Measurements from ENCODE around the gene TTC4.
"Not testable (repeated sequence)": the region's sequence is repeated elsewhere in the genome, so short reads cannot be mapped to it uniquely, and the experiment has no call there.

The TTC4 gene

DNA sequence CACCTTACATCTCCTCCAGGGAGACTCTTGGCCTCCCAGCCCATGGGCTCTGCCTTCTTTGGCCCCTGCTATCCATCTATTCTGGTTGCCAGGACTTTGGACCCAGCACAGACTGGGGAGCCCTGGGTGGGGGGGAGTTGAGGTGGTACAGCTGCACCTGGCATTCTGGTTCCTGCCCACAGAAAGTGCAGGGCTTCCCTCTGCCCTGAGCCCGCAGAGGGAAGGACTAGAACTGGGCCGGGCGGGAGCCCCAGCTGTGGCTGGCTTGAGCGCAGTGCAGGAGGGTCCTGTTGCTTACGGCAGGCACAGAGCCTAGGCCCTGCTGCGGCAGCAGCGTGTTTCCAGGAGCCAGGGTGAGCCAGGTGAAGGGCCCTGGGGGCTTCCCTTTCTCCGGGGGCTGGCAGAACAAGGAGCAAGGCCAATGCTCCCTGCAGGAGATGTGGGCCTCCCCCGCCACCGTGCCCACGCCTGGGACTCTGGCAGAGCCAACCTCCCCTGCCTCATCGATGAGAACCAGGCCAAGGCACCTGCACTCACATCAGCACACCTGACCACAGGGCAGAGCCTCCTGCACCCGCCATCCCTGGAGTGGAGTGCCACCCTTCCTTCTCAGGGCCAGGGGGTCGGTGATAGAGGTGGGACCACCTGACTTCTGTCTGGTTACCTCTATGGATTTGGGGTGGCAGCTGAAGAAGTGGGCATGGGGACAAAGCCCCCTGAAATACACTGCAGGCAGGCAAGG is 32.6 kb downstream of the TTC4 start:
- no peak for DNase-seq (ENCODE audit: low read depth)

DNA sequence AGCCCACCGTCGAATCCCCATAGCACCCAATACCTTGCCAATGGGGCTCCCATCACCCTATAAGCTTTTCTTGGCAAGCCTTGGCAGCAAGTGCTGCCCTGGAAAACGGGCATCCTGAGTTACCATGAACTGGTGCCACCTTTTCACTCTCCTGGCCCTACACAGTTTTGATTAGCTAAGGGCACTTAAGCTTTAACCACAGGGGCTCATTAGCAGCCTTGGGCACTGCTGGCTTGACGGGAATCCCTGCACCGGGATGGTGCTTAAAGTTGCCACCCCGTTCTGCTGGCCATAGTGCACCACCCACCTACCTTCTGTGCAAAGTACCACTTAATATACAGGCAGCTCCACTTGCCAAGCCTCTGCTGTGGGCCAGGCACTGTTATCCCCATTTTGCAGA is 34.9 kb downstream of the TTC4 start:
- DNase-seq (ENCODE audit: low read depth), result no peak

DNA sequence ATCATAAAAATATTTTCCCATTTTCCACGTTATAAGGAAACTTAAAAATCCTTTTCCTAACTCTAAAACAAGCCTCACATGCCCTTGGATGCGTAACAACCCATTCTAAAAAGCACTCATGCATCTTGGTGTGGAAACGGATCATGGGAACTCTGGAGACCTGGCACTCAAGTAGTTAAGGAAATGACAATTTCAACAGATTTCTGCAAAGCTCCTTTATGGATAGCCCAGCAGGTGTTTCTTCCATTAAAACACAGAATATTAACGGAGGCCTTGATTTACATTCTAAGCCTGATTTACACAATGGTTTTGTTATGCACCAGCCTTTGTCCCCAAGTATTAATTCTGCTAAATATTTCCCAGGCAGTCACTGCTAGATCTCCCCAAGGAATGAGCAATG is 35.8 kb downstream of the TTC4 start:
- DNase-seq (ENCODE audit: low read depth), result no peak

DNA sequence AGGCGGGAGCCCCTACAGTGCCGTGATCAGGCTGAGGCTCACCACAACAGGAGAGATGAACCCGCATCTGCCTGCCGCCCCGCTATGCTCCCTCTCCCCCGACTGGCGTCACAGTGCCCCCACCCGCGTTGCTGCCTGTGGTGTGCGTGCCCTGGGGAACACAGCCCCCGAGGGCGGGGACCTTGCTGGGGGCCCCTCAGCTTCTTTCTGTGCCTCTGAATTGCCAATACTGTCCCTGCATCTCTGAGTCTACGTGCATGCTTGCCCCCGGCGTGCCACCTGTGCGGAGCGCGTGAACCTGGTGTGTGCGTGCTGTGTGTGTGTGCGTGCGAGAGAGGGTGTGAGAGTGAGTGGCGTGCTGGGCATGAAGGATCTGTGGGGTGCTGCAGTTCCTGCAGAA is 38.4 kb downstream of the TTC4 start:
- no peak for DNase-seq (ENCODE audit: low read depth)

DNA sequence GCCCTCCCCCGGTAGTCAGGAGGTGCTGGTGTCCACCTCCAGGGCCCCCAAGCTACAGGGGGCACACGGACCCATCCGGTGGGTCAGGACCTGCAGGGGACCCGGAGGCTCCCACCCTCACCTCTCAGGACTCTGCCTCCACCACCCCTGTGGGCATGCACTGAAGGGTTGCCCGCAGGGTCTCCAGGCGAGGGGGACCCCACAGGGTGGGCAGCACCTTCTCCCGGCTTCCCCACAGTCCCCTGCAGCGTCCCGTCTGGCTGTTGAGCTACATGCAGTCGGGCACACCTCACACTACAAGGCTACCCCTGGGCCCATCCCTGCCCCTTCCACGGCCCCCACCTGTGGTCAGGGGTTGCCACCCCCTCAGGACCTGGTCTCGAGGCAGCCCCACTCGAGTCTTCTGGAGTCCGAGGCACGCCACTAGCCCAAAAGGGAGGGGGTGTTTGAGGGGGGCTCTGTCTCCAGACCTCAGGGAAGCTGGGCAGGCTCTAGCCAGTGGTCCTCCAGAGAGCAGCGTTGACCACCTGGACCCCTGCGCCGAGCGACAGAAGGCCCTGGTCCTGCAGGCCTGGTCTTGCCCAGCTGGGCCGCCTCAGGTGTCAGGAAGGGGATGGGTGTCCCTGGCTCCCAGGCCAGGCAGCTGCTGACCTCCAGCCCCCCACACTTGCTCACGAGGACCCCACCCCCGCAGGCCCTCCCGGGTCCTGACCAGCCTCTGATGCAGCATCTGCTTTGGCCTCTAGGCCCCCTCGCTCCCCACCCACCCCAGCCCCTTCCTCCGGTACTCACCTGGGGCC is 39.0 kb downstream of the TTC4 start:
- DNase-seq (ENCODE audit: low read depth), result no peak

DNA sequence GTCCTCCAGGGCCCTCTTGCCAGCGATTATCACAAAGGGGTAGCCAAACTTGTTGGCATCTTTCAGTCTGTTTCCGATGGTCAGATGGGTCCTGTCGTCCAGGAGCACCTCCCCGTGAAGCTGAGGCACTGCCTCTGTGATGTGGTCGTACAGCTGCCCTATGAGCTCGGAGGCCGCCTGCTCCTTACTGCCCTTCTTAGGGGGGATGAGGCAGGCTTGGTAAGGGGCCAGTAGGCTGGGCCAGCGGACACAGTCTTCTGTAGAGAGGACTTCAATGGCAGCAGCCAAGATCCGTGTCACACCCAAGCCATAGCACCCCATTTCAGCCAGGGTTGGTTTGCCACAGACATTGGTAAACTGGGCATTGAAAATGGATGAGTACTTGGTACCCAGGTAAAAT is 42.2 kb downstream of the TTC4 start:
- no peak for DNase-seq (ENCODE audit: low read depth)

DNA sequence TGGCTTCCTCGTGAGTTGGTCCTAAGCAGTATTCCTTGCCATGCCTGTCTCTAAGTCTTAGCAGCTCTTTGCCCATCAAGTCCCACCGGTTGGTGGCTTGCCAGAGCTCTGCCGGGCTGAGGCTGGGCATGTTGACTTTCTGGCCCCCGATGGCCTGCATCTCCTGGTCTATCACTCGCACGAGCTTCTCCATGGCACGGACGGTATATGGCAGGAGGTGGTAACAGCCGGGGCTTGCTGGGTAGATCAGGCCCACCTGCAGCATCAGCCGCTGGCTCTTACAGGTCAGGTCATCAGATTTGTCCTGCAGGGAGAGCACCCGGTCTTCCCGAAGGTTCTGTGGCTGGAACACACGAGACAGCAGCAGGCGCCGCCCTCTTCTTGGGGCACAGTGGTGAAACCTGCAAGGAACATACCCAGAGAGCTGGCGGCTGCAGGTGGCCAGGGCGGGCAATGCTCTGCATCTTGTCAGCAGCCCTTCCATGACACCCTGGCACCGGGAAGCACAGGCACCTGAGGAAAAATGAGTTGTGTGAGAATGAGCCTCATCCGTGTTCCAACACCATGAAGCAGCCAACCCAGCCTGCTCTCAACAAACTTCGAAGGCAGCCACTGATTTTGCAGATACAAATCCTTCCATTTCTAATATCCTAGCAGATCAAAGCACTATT is 43.2 kb downstream of the TTC4 start:
- DNase-seq (ENCODE audit: low read depth), result no peak

DNA sequence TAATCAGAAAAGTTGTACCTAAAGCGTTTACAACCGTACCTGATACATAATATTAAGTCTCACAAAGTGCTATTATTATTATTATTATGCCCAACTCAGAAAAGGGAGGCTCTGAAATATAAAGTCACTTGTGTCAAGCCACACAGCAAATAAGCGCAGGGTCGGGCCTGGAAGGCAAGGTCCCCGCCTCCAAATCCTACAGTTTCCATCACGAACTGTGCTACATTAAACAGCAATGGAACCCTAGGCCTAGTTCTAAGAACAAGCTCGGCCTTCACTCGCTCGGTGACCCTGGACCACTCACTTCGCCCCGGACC is 48.1 kb downstream of the TTC4 start:
- DNase-seq (ENCODE audit: low read depth), result no peak

DNA sequence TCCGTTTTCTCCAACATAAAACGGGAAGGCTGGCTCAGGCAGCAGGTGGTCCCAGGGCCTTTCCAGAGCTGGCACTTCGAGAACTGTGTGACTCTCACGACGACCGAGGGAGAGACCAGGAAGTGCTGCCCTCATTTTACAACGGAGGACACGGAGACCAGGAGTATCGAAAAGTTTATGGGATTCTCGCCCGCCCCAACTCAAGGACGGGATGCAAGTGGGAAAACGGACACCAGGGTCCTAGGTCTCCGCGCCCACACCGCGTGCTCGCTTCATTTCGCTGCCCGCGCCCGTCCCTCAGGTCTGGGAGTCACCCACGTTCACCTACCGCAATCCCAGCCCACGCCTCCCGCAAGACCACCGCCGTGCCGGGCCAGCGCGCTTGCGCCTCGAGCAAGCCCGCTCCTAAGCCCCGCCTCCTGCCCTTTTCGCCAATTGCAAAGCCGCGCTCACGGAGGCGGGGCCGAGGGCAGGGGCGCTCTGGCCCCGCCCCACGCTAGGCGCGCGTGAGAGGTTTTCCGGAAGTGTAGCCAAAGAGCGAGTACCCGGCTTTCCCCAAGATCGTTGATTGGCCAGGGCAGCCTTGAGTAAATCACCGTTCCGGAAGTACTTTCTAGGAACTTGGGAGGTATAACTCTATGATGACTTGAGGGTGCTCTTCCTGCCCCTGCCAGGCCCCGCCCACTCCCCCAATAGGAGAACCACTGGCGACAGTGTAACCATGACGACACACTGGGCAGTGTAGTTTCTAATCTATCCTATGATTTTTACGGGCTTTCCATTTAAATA is 48.7 kb downstream of the TTC4 start, which contains the start of gene PARS2:
Gene PARS2, minus strand, starts transcription at position 391 of the 789 bp plus-strand sequence. CDS start 5,362 bp downstream, outside the sequence.
- peak; percentile 99 for DNase-seq (ENCODE audit: low read depth)

DNA sequence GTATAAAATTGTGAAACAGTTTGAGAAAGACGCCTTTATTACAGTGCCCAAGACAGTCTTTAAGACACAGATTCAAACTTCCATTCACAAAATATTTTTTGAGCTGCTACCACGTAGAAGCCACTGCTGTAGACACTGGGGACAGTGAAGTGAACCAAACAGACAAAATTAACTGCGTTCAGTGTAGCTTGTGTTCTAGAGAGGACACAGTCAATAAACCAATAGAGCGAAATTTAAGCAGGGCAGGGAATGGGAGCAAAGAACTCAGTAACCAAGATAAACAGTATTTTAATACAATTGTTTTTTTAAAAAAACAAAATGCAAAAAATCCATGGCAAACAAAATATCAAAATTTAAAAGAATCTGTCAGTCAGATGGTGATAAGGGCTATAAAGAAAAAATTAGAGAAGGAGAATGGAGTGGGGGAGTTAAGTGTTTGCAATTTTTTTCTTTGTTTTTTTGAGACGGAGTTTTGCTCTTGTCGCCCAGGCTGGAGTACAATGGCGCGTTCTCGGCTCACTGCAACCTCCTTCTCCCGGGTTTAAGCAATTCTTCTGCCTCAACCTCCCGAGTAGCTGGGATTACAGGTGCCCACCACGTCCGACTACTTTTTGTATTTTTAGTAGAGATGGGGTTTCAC is 49.4 kb downstream of the TTC4 start:
- no peak for DNase-seq (ENCODE audit: low read depth)

DNA sequence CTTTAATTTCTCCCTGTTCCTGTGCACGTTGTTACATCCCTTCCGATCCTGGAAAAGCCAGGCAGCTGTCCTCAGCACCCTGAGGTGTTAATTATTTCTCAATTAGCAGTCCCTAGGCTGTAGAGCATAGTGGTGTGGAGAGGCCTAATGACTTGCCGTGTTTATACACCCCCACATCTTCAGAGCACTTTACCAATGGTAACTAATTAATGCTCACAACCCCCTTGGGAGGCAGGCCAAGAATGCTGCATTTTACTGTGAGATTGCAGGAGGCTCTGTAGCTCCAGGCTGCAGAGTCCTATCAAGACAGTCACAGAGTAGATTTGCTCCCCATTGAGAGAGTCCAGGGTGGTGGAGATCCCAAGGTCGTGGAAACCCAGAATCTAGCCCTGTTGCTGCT is 51.1 kb downstream of the TTC4 start:
- DNase-seq (ENCODE audit: low read depth), result no peak

DNA sequence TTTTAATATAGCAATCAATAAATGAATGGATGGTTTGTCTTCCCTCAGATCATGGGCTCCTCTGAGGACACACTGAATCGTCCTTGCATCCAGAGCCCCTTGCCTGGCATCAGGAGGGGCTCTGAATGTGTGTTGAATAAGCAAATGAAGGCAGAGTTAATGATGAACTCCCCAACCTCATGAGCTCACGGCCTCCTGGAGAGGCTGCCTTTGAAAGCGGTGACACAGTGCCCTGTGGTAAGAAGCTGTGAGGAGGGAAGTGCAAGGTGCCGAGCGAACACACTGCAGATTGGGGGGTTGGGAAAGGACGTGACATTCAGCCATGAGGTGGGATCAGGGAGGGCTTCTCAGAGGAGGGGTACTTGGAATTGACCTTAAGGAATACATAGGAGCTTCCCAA is 51.9 kb downstream of the TTC4 start:
- no peak for DNase-seq (ENCODE audit: low read depth)

DNA sequence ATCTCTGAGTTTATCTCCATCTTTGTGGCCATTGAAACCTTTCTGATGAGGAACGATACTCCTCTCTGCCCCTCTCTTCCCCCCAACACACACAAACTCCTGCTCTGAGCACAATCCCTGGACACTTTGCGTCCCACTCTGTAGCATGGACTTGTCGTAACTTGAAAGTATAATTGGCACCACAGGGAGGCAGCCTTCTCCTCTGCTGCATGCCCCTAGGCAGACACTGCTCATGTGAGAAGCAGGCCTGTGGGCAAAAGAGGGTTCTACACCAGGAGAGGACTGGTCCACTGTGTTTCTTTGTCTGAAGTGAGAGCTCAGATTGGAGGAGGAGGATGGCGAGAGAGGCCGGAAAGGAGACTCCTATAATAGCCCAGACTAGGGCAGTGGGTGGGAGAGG is 52.4 kb downstream of the TTC4 start:
- no peak for DNase-seq (ENCODE audit: low read depth)

DNA sequence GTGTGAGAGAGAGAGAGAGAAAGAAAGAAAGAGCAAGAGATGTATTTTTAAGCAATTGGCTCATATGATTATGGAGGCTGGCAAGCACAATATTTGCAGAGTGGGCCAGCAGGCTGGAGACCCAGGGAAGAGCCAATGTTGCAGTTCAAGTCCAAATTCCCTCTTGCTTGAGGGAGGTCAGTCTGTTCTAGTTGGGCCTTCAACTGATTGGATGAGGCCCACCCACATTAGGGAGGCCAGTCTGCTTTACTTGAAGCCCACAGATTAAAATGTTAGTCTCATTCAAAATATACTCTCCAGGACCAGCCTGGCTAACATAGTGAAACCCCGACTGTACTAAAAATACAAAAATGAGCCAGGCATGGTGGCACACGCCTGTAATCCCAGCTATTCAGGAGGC is 57.3 kb downstream of the TTC4 start:
- no peak for DNase-seq (ENCODE audit: low read depth)

DNA sequence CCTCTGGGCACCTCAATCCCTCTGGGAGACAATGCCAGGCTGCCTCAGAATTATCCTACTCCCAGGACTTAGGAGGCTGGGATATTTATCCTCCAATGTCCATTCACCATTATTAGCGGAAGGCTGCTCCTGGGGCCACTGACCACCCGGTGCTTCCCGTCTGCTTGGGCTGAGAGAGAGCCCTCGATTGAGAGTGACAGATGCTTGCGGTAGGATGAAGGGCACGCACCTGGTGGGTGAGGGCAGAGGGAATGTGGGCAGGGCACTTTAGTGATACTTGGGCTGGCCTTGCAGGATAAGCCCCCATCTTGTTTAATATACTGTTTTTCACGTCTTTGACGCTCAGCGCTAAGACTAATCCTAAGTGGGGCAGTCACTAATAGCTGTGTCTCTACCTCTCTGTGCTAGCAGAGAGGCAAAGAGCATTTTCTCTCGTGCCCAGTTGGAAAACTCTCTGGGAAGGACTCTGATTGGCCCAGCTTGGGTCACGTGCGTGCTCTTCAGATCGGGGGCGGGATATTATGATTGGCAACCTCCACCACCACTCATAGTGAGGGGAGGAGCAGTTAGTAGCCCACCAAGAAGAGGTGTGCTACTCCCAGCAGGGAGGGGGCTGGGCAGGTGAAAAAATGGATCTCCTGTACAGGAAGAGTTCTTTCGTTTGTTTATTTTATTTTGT is 59.3 kb downstream of the TTC4 start:
- no peak for DNase-seq (ENCODE audit: low read depth)

DNA sequence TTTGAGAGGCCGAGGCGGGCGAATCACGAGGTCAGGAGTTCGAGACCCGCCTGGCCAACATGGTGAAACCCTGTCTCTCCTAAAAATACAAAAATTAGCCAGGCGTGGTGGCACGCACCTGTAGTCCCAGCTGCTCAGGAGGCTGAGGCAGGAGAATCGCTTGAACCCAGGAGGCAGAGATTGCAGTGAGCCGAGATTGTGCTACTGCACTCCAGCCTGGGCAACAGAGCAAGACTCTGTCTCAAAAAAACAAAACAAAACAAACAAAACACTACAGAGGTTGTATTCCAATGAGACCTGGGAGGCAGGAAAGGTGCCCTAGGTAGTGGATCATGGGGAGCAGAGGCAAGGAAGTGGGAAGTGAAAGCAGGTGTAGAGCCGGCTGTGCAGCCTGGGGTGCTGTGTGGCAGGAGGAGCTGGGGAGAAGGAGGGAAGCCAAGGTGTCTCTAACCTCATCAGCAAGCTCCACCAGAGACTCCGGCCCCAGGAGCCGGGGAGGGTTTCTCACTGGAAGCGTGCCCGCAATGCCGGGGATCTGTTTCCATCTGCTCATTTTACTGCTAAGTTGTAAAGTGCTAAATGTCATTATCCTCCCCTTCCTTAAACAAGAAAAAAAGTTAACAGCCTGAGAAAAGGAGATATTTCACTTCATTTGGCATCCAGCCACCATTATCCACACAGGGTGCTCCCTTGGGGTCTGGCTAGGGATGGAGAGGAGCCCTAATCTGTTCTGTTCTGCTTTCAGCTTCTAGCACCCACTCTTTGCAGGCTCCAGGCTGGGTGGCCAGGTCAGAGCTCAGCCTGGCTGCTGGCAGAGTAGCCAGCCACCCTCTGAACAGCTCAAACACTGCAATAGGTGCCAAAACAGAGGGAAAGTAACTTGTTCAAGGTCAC is 60.4 kb downstream of the TTC4 start:
- DNase-seq (ENCODE audit: low read depth), result not testable (repeated sequence)

DNA sequence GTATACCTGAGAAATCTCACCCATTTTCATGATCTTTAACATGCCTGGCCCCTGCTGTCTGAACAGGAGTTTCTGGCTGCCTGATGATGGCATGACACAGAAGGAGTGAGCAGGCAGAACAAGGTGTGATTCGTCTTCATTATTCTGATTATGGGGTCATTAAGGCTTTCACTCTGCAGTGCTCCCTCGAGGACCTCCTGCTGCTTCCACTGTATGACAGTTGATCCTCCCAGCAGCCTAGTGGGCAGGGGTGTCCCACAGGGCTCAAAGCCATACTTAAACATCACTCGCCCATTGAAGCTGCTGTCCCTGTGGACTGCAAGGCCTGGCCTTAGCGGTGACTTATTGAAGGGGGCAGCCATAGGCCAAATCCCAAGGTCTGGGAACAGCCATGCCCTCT is 61.4 kb downstream of the TTC4 start:
- DNase-seq (ENCODE audit: low read depth), result no peak

DNA sequence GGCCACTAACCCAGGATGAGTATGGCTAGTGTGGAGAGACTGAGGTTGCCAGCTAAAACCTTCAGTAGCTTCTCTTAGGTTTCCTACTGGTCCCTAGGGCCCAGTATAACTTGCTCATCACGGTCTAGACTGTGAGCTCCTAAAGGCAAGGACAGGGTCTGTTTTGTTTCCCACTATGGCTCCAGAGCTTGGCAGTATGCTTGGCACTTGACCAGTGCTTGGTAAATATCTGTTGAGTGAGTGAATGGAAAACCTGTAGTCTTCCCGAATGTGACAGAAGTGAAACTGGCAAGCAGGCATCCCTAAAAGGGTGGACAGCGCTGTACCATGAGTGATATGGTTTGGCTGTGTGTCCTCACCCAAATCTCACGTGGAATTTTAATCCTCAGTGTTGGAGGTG is 61.8 kb downstream of the TTC4 start:
- no peak for DNase-seq (ENCODE audit: low read depth)

DNA sequence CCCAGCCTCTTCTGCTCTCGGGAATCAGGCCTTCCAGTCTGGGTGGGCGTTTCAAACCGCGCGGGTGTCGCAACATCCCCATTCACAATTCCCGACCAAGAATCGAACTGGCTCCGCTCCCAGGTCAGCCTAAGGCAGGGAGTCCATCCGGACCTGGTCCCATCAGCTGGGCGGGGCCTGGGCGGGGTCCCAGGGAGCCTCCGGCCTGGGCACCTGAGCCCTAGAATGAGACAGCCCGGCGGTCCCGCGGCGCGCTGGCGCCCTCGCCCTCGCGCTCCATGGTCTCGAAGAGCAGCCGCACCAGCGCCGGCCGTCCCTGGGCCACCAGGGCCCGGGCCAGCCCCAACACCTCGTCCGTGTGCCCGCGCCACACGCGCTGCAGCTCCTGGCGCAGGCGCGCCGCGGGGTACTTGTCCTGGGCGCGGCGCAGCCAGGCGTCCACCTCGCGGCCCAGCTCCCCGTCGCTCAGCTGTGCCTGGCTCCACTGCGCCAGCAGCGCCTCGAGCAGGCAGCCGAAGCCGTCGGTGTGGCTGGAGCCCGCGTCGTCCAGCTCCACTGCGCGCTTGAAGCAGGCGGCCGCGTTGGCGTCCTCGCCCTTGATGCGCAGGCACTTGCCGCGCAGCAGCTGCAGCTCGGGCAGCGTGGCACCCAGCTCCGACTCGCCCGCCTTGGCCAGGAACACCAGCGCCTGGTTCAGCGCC is 65.5 kb downstream of the TTC4 start:
- DNase-seq (ENCODE audit: low read depth), result no peak

DNA sequence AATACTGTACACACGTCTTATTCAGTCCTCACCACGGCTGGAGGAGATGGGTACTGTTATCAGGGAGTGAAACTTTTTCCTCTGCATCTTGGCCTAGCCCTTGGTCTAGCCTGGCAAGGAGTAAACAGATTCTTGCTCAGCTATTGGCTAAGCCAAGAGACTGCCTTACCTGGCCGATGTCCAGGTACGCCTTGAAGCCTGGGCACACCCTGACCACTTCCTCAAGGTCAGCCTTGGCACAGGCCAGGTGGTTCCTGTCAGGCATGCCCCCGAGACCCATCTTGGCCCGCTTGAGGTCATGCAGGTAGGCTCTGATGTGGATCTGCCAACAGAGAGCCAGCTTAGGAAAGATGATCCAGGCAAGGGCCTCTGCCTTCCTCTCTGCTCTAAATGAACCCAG is 66.5 kb downstream of the TTC4 start:
- no peak for DNase-seq (ENCODE audit: low read depth)

Data from GM04503 (cell line).